Subcutaneous adipose tissue (tissue), 4 donors: ENCODE results near the gene NEU2. TPM values are rescaled to one million over a fixed set of nuclear protein-coding genes. Genes with fewer than 3 reads are reported as not detected.

Source experiments
- total RNA-seq, 4 donors: library from RNA; depleted of rRNA; stranded (reverse); fragments of >200 nt; gene quantifications; one replicate each; pipeline ENCODE4 v1.1.0, GENCODE V29; 2016
- TF ChIP-seq, protein P1 (sequence below): fragments of 450-650 bp; IDR thresholded peaks from one replicate; pipeline ENCODE4 v1.5.1; 2016; ENCODE audit warnings: low read depth, mild to moderate bottlenecking, control low read depth, antibody characterized with exemption, moderate library complexity

The NEU2 gene
- total RNA-seq, 4 donors from 2014 or later, result not detected

DNA sequence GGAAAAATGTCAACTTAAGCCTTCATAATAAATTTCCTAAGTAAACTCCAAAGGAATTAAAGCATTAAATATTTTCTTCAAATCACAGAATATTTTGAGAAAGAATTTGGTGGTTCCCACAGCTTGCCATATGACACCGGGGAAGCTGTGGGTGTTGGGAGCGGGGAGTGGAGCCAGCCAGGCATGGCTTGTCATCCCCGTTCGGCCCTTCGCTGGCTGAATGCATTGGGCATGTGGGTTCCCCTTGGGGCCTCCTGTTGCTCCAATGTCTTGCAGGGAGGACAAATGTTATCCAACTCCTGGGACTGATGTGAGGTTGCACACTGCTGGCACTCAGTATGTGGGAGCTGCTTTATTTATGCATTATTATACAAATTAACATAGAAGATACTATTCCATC is 38.0 kb upstream of the NEU2 start:
- TF ChIP-seq, protein P1, sequence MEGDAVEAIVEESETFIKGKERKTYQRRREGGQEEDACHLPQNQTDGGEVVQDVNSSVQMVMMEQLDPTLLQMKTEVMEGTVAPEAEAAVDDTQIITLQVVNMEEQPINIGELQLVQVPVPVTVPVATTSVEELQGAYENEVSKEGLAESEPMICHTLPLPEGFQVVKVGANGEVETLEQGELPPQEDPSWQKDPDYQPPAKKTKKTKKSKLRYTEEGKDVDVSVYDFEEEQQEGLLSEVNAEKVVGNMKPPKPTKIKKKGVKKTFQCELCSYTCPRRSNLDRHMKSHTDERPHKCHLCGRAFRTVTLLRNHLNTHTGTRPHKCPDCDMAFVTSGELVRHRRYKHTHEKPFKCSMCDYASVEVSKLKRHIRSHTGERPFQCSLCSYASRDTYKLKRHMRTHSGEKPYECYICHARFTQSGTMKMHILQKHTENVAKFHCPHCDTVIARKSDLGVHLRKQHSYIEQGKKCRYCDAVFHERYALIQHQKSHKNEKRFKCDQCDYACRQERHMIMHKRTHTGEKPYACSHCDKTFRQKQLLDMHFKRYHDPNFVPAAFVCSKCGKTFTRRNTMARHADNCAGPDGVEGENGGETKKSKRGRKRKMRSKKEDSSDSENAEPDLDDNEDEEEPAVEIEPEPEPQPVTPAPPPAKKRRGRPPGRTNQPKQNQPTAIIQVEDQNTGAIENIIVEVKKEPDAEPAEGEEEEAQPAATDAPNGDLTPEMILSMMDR, result no peak

DNA sequence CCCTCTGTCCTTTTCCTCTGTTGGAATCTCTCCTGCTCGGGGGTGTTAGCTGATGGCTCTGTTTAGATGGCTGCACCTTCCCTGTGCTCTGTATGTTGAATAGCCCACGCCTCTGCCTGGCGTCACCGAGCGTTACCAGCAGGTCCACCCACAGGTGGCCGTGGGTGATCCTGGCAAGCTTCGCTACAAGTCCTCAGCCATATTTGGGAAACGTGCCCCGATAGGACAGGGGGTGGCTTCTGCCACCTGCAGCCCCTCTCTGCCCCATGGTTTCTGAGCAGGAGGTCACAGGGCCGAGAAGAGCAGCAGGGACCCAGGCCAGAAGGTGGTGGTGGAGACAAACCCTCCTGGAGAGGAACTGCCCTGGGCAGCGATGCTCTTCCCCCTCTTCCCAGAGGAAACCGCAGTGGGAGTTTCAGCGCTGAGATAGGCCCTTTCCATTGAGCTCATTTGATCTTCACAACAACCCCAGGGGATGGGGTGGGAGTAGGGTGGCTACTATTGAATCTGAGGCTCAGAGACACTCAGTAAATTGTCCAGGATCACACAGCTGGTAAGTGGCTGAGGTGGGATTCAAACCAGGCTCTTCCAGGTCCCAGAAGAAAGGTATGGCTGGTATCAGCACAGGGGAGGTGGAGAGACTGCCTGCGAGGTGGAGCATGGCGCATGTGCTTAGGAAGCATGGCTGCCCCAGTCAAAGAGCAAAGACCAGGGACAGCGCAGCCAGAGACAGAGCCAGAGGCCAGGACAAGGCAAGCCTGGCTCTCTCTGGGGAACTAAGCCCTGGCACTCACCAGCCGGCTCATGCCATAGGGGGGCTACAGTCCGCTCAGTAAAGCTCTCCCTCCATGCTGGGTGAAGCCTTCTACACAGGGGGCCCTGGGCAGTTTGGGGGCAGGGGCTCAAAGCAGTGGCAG is 34.5 kb upstream of the NEU2 start:
- TF ChIP-seq, protein P1, result no peak

DNA sequence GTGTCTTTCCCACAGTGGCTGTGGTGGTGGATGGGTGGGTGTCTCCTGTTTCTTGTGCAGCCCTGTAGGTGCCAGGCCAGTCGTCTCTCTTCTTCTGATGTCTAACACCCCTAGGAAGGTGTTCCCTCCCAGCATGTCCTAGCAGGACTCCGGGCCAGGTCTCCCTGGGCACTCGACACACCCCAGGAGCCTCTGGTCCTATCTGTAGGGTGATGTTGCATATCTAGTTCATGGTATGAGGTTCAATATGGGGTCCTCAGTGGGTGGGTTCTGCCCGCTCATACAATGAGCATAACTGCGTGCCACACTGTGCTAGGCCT is 33.8 kb upstream of the NEU2 start:
- TF ChIP-seq, protein P1, result no peak

DNA sequence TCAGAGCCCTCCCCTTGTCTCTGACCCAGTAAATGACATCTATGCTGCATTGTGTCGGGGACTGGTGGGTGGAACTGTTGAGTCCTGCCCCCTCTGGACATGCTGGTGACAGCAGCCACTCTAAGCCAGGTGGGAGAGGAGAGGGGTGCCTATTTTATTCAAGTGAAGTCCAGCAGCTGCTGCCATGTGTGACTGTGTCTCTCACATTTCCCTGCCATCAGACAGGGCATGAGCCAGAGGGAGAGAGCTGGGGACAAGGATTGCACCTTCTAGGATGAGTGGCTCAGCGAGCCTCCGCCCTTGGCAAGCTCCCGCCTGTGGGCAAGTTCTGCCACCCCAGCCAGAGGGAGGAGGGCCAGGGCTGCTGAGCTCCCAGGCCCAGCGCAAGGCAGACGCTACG is 33.1 kb upstream of the NEU2 start:
- TF ChIP-seq, protein P1, result no peak

DNA sequence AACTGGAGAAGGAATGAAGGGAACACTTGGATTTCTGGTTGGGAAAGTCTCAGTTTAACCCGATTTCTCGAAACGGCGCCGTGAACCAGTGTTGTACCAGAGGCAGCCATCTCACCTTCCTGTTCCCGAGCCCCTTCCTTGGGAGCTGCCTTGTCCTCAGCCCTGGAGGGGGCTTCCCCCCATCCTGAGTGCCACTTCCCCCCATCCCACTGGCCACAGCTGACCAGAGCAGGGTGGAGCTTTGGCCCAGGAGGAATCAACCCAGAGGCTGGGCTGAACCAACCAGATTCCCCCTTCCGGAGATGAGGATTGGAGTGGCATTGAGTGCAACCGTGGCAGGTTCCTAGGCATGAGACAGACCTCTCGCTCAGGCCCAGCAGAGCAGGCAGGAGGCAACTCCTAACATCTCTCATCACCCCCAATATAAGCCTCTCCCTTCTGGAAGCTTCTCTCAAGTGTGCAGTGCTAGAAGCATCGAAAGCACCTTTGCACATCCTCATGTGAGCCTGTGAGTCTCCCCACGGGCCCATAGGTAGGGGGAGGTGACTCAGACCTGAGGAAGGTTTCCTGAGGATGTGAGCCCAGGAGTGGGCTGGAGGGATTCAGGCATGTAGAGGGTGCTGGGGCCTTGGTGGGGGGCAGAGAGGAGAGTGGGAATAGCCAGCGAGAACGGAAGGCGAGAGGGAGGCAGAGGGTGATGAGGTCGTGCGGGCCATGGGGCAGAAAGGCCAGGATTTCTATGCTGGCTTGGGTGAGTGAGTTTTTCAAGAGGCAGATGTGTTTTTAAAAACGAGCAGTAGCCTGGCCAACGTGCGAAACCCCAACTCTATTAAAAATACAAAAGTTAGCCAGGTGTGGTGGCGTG is 31.4 kb upstream of the NEU2 start:
- TF ChIP-seq, protein P1, result no peak

DNA sequence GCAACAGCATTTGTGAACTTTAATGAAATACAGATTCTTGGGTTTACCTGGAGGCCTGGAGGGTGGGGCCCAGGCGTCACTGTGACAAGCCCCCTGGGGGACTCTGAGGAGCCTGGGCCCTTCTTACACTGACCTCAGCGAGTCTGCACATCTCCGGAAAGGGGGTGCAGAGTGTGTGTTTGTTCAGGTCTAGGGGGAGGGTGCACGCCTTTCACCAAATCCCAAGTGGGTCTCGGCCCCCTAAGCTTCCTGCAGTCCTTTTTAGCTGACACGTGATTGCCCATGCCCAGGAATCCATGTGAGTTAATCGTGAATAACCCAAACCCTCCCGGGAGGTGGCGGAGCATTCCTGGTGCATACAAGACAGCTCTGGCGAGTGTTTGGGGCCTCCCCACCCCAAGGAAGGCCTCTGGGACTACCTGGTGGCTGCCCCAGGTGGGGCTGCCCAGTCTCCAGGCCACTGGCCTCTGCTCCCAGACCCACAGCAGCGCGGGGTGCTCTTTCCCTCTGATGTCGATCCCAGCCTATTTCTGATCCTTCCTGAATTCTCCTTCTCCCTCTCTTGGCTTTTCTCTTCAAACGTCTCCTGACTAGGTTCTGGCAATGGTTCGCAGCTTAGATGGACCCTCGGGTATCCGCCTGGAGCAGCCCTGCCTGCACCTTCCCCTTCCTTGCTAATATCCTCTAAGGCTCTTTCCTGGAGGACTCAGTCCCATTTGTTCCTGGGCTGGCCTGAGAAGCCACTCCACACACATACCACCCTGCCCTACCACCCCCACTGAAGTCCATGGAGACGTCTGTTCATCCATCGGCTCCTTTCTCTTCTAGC is 29.4 kb upstream of the NEU2 start:
- TF ChIP-seq, protein P1, result no peak
